PC-9 (cell line): ENCODE measurements around the gene ATP4B. TPM values are rescaled to one million over a fixed set of nuclear protein-coding genes. Genes with fewer than 3 reads are reported as not detected.

Experiments used
- BruUV-seq: library from RNA; stranded (reverse); fragments of 400-500 nt; replicated peaks from 2 replicates; lab custom pipeline; 2021; lab: Mats Ljungman, UMichigan
- CTCF ChIA-PET: fragments of 300-600 bp; sonication (Branson Sonifier 250); formaldehyde crosslinking; loops from one replicate; lab custom pipeline; 2022; ENCODE audit warnings: antibody characterized with exemption; lab: Charles Lee
- POLR2A ChIA-PET: fragments of 300-600 bp; sonication (Branson Sonifier 250); formaldehyde crosslinking; loops from one replicate; lab custom pipeline; 2022; ENCODE audit warnings: antibody characterized with exemption; ENCODE audit not compliant: unreplicated experiment; lab: Charles Lee
- DNase-seq, 2 experiments: peaks; one replicate each; pipeline versions ENCODE4 v3.0.0 to v3.0.0-alpha.2; 2015 to 2022; ENCODE audit warnings: mixed read lengths in 1 of 2
- H2AFZ ChIP-seq: fragments of 200-600 bp; sonication (generic); 2 replicates; pipeline ENCODE4 v1.8.1; 2017; ENCODE audit warnings: antibody characterized with exemption
- H3F3A ChIP-seq: fragments of 200-600 bp; sonication (generic); 2 replicates; pipeline ENCODE4 v1.8.1; 2017; ENCODE audit warnings: antibody characterized with exemption, mild to moderate bottlenecking, low read depth; ENCODE audit not compliant: insufficient read depth
- H3K27ac ChIP-seq: fragments of 200-600 bp; sonication (generic); 2 replicates; pipeline ENCODE4 v1.6.1; 2016; ENCODE audit warnings: mixed run types
- H3K27me3 ChIP-seq: fragments of 200-600 bp; sonication (generic); 2 replicates; pipeline ENCODE4 v1.6.1; 2016; ENCODE audit warnings: low read depth, mixed run types; ENCODE audit not compliant: insufficient read depth
- H3K36me3 ChIP-seq: fragments of 200-600 bp; sonication (generic); 2 replicates; pipeline ENCODE4 v1.6.1; 2016; ENCODE audit warnings: low read depth, mixed run types
- H3K4me1 ChIP-seq: fragments of 200-600 bp; sonication (generic); replicated peaks from 2 replicates; pipeline ENCODE4 v1.6.1; 2016; ENCODE audit warnings: mixed run types; ENCODE audit not compliant: insufficient read depth
- H3K4me2 ChIP-seq: fragments of 200-600 bp; sonication (generic); 2 replicates; pipeline ENCODE4 v1.6.1; 2017; ENCODE audit warnings: mixed run types
- H3K4me3 ChIP-seq: fragments of 200-600 bp; sonication (generic); 2 replicates; pipeline ENCODE4 v1.6.1; 2016; ENCODE audit warnings: mixed run types
- H3K79me2 ChIP-seq: fragments of 200-600 bp; sonication (generic); 2 replicates; pipeline ENCODE4 v1.6.1; 2017; ENCODE audit warnings: low read depth, mixed run types
- H3K9me2 ChIP-seq: fragments of 200-600 bp; sonication (generic); 2 replicates; pipeline ENCODE4 v1.8.1; 2017; ENCODE audit warnings: mild to moderate bottlenecking; ENCODE audit not compliant: insufficient read depth
- H3K9me3 ChIP-seq: fragments of 200-600 bp; sonication (generic); 2 replicates; pipeline ENCODE4 v1.8.1; 2016; ENCODE audit warnings: low read depth; ENCODE audit not compliant: insufficient read depth
- H4K20me1 ChIP-seq: fragments of 200-600 bp; sonication (generic); 2 replicates; pipeline ENCODE4 v1.8.1; 2017; ENCODE audit not compliant: insufficient read depth
- EZH2 ChIP-seq: fragments of 200-600 bp; sonication (generic); IDR thresholded peaks from 2 replicates; pipeline ENCODE4 v1.8.0; 2017; ENCODE audit warnings: antibody characterized with exemption, low read depth
- intact Hi-C: fragments of 100-400 bp; cut with micrococcal nuclease; formaldehyde crosslinking; loops from one replicate; pipeline ENCODE4 v1.10.0; 2022; ENCODE audit not compliant: unreplicated experiment
- total RNA-seq: library from RNA; stranded (reverse); gene quantifications from 2 replicates; pipeline ENCODE4 v1.2.3, GENCODE V29; 2021
- TF ChIP-seq, protein P1 (sequence below): fragments of 200-600 bp; sonication (generic); conservative IDR thresholded peaks from 2 replicates; pipeline ENCODE4 v1.6.1; 2017; ENCODE audit warnings: mixed run types, antibody characterized with exemption, mild to moderate bottlenecking, moderate library complexity

The ATP4B gene
- total RNA-seq, 1 experiment from 2014 or later: not detected

DNA sequence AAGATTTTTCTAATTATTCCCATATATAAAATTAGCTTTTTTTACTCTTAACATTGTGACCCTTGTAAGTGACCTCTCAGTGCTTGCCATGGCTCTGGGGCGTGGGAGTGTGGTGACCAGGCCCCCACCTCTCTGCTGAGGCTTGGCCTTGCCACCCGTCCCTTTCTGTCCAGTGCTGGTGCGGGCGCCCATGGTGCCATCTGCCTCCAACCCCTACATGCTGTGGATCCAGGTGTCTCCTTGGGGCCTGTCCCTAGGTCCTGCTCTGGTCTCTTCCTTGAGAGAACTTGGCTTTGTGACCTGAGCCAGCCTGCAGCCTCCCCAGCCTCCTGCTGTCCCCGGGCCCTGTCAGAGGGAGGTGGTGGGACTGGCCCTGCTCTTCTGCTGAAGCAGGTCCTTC is 46.0 kb downstream of the ATP4B start:
- H3K79me2 ChIP-seq: peaks cover 91% of the 10 kb centered on the region
- H3K36me3 ChIP-seq: peaks cover 14% of the 10 kb centered on the region

DNA sequence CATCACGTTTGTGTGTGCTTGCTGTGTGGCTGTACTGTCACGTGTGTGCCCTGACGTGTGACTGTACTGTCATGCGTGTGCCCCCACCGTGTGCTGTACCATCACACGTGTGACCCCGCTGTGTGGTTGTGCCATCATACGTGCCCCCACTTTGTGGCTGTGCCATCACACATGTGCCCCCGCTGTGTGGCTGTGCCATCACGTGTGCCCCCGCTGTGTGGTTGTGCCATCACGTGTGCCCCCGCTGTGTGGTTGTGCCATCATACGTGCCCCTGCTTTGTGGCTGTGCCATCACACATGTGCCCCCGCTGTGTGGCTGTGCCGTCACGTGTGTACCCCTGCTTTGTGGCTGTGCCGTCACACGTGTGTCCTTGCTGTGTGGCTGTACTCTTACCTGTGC is 47.7 kb downstream of the ATP4B start:
- no peak overlapping the region for H3K4me2 ChIP-seq
- H3K27ac ChIP-seq: no peak overlapping the region
- H2AFZ ChIP-seq: no peak overlapping the region
- H3K9me3 ChIP-seq: no peaks in the 10 kb centered on the region
- H3K27me3 ChIP-seq: no peaks in the 10 kb centered on the region
- no peaks in the 10 kb centered on the region for H3K4me1 ChIP-seq
- intact Hi-C loops: no loop called here
- ChIA-PET POLR2A (no interaction called here), CTCF (no interaction called here)
- no peaks in the 10 kb centered on the region for H3K9me2 ChIP-seq
- 0 out of 2 replicates have a peak, but pooled peaks cover 3% of the 10 kb centered on the region for H3F3A ChIP-seq
- peaks cover 91% of the 10 kb centered on the region for H3K79me2 ChIP-seq
- H4K20me1 ChIP-seq: peaks cover 81% of the 10 kb centered on the region
- TF ChIP-seq, protein P1, sequence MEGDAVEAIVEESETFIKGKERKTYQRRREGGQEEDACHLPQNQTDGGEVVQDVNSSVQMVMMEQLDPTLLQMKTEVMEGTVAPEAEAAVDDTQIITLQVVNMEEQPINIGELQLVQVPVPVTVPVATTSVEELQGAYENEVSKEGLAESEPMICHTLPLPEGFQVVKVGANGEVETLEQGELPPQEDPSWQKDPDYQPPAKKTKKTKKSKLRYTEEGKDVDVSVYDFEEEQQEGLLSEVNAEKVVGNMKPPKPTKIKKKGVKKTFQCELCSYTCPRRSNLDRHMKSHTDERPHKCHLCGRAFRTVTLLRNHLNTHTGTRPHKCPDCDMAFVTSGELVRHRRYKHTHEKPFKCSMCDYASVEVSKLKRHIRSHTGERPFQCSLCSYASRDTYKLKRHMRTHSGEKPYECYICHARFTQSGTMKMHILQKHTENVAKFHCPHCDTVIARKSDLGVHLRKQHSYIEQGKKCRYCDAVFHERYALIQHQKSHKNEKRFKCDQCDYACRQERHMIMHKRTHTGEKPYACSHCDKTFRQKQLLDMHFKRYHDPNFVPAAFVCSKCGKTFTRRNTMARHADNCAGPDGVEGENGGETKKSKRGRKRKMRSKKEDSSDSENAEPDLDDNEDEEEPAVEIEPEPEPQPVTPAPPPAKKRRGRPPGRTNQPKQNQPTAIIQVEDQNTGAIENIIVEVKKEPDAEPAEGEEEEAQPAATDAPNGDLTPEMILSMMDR: no peak
- no peak for TF ChIP-seq EZH2
- BruUV-seq: no TSS peak
- no peak for DNase-seq
- peaks cover 14% of the 10 kb centered on the region for H3K36me3 ChIP-seq
- H3K4me3 ChIP-seq: no peak overlapping the region

More for the DNA sequence above, 46.0 kb downstream of the ATP4B start:
- CTCF ChIA-PET: no interaction called here
- intact Hi-C loops: no loop called here
- POLR2A ChIA-PET: no interaction called here
- Histone ChIP-seq H4K20me1 (peaks cover 89% of the 10 kb centered on the region), H3K27ac (no peak overlapping the region), H3F3A (0 out of 2 replicates have a peak, but pooled peaks cover 3% of the 10 kb centered on the region), H3K4me3 (no peak overlapping the region), H3K4me2 (no peak overlapping the region), H3K9me3 (no peaks in the 10 kb centered on the region), H3K27me3 (no peaks in the 10 kb centered on the region), H3K9me2 (no peaks in the 10 kb centered on the region), H2AFZ (no peak overlapping the region), H3K4me1 (no peaks in the 10 kb centered on the region)
- DNase-seq: no peak
- TF ChIP-seq, protein P1: no peak
- TF ChIP-seq EZH2: no peak
- BruUV-seq: no TSS peak

DNA sequence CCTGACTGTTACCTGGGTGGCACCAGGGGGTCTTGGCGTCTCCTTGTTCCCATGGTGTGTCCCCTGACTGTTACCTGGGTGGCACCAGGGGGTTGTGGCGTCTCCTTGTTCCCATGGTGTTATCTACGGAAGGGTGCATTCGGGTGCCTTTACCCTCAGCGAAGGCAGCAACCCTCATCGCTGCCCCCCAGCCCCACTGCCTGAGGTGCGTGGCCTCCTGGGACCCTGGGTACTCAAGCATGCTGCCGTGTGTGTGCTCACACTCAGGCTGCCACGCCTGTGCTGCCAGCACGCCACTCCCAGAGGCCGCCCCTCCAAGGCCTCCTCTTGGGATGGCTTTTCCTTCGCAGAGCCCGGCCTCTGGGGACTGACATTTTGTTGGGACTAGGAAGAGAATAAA is 48.4 kb downstream of the ATP4B start:
- DNase-seq: no peak
- H4K20me1 ChIP-seq: peaks cover 81% of the 10 kb centered on the region
- H3K79me2 ChIP-seq: peaks cover 91% of the 10 kb centered on the region
- H3K9me2 ChIP-seq: no peaks in the 10 kb centered on the region
- TF ChIP-seq, protein P1: no peak
- no peak for TF ChIP-seq EZH2
- H3F3A ChIP-seq: 0 out of 2 replicates have a peak, but pooled peaks cover 3% of the 10 kb centered on the region
- peaks cover 14% of the 10 kb centered on the region for H3K36me3 ChIP-seq
- CTCF ChIA-PET: no interaction called here
- H3K27ac ChIP-seq: no peak overlapping the region
- no peak overlapping the region for H3K4me3 ChIP-seq
- BruUV-seq: no TSS peak
- H3K4me1 ChIP-seq: no peaks in the 10 kb centered on the region
- intact Hi-C loops: no loop called here
- H2AFZ ChIP-seq: no peak overlapping the region
- H3K9me3 ChIP-seq: no peaks in the 10 kb centered on the region
- POLR2A ChIA-PET: no interaction called here
- H3K4me2 ChIP-seq: no peak overlapping the region
- H3K27me3 ChIP-seq: no peaks in the 10 kb centered on the region
